Occipital lobe (tissue), 2 donors: ENCODE measurements around the gene TNF. TPM values are rescaled to one million over a fixed set of nuclear protein-coding genes. Genes with fewer than 3 reads are reported as not detected.
"Not testable (repeated sequence)": the region's sequence is repeated elsewhere in the genome, so short reads cannot be mapped to it uniquely, and the experiment has no call there.

Source experiments
- DNase-seq: peaks from one replicate; lab custom pipeline; 2025; lab: John Stamatoyannopoulos, UW
- total RNA-seq: library from RNA; depleted of rRNA; stranded (reverse); fragments of >200 nt; gene quantifications from one replicate; pipeline ENCODE4 v1.2.3, GENCODE V29; 2014

TNF gene
- total RNA-seq, 1 donor from 2014 or later, result not detected

GRCh38 chr6:31543639-31544038 is 31.7 kb upstream of the TNF start:
- DNase-seq, result no peak

GRCh38 chr6:31544676-31545075 is 30.7 kb upstream of the TNF start:
- DNase-seq, result no peak

- DNase-seq, result no peak
Observed at GRCh38 chr6:31545291-31545690, 30.1 kb upstream of the TNF start.

GRCh38 chr6:31546339-31546957 is 28.9 kb upstream of the TNF start, which contains the start of gene ATP6V1G2:
Gene ATP6V1G2 (minus strand): TSS chr6:31546608. CDS start chr6:31546559, 49 bp downstream.
- peak; percentile 92 for DNase-seq

GRCh38 chr6:31546958-31547726 is 28.2 kb upstream of the TNF start, which contains the start of gene NFKBIL1:
Gene NFKBIL1 (plus strand): TSS chr6:31547608. CDS start chr6:31547695, 87 bp downstream.
- DNase-seq, result peak; percentile 97

- DNase-seq, result no peak
Observed at GRCh38 chr6:31547727-31548543, 27.4 kb upstream of the TNF start.

- DNase-seq, result no peak
Observed at GRCh38 chr6:31548544-31548873, 26.9 kb upstream of the TNF start.

- not testable (repeated sequence) for DNase-seq
Observed at GRCh38 chr6:31551371-31551770, 24.0 kb upstream of the TNF start.

- DNase-seq, result no peak
Observed at GRCh38 chr6:31556307-31556706, 19.1 kb upstream of the TNF start.

GRCh38 chr6:31557443-31558317 is 17.7 kb upstream of the TNF start:
- no peak for DNase-seq

GRCh38 chr6:31558318-31558625 is 17.1 kb upstream of the TNF start:
- DNase-seq, result no peak

- peak; percentile 20 for DNase-seq
Observed at GRCh38 chr6:31558631-31559500, 16.5 kb upstream of the TNF start.

GRCh38 chr6:31559606-31559957 is 15.8 kb upstream of the TNF start:
- no peak for DNase-seq

GRCh38 chr6:31559958-31560696 is 15.2 kb upstream of the TNF start:
- DNase-seq, result no peak

GRCh38 chr6:31560697-31561058 is 14.7 kb upstream of the TNF start:
- no peak for DNase-seq

- no peak for DNase-seq
Observed at GRCh38 chr6:31567531-31568370, 7.6 kb upstream of the TNF start.

GRCh38 chr6:31568537-31568961 is 6.8 kb upstream of the TNF start:
- DNase-seq, result no peak

GRCh38 chr6:31569861-31570536 is 5.4 kb upstream of the TNF start:
- no peak for DNase-seq
